Measurements from ENCODE around the gene COQ2. TPM values are rescaled to one million over a fixed set of nuclear protein-coding genes. Genes with fewer than 3 reads are reported as not detected.

The COQ2 gene
- polyA plus RNA-seq, 1 experiment: 18.9 TPM

- POLR2A ChIA-PET: no interaction called here
- Histone ChIP-seq H3K9me3 (ENCODE audit: control insufficient read depth, insufficient read depth, low read length) (no peaks in the 10 kb centered on the region), H3K4me3 (ENCODE audit: low read depth, low read length) (no peak overlapping the region), H3K27me3 (ENCODE audit: control insufficient read depth, insufficient read depth, low read length) (no peaks in the 10 kb centered on the region), H3K27ac (ENCODE audit: low read depth, low read length) (no peak overlapping the region)
- CTCF ChIA-PET: no interaction called here
- DNase-seq (ENCODE audit: low read depth, low spot score): no peak
- TF ChIP-seq, protein P1, sequence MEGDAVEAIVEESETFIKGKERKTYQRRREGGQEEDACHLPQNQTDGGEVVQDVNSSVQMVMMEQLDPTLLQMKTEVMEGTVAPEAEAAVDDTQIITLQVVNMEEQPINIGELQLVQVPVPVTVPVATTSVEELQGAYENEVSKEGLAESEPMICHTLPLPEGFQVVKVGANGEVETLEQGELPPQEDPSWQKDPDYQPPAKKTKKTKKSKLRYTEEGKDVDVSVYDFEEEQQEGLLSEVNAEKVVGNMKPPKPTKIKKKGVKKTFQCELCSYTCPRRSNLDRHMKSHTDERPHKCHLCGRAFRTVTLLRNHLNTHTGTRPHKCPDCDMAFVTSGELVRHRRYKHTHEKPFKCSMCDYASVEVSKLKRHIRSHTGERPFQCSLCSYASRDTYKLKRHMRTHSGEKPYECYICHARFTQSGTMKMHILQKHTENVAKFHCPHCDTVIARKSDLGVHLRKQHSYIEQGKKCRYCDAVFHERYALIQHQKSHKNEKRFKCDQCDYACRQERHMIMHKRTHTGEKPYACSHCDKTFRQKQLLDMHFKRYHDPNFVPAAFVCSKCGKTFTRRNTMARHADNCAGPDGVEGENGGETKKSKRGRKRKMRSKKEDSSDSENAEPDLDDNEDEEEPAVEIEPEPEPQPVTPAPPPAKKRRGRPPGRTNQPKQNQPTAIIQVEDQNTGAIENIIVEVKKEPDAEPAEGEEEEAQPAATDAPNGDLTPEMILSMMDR (IDR thresholded peaks at IDR 0.05; ENCODE audit: low read depth, low read length): no peak
Measured at GRCh38 chr4:83219344-83220331, 65.0 kb downstream of the COQ2 start.

GRCh38 chr4:83217721-83218522 is 66.7 kb downstream of the COQ2 start:
- H3K9me3 ChIP-seq (ENCODE audit: control insufficient read depth, insufficient read depth, low read length): no peaks in the 10 kb centered on the region
- DNase-seq (ENCODE audit: low read depth, low spot score): no peak
- TF ChIP-seq, protein P1 (IDR thresholded peaks at IDR 0.05; ENCODE audit: low read depth, low read length): no peak
- ChIA-PET POLR2A (no interaction called here), CTCF (no interaction called here)
- no peaks in the 10 kb centered on the region for H3K27me3 ChIP-seq (ENCODE audit: control insufficient read depth, insufficient read depth, low read length)
- no peak overlapping the region for H3K27ac ChIP-seq (ENCODE audit: low read depth, low read length)
- H3K4me3 ChIP-seq (ENCODE audit: low read depth, low read length): no peak overlapping the region

GRCh38 chr4:83216959-83217683 is 67.5 kb downstream of the COQ2 start:
- TF ChIP-seq, protein P1 (IDR thresholded peaks at IDR 0.05; ENCODE audit: low read depth, low read length): no peak
- no peak for DNase-seq (ENCODE audit: low read depth, low spot score)
- no peak overlapping the region for H3K4me3 ChIP-seq (ENCODE audit: low read depth, low read length)
- no peak overlapping the region for H3K27ac ChIP-seq (ENCODE audit: low read depth, low read length)
- no peaks in the 10 kb centered on the region for H3K27me3 ChIP-seq (ENCODE audit: control insufficient read depth, insufficient read depth, low read length)
- no peaks in the 10 kb centered on the region for H3K9me3 ChIP-seq (ENCODE audit: control insufficient read depth, insufficient read depth, low read length)
- POLR2A ChIA-PET: no interaction called here
- CTCF ChIA-PET: interaction anchor here (1.1 kb wide), 1 partner anchor 43 kb away, joined by 3 read pairs; no protein-coding TSS in a partner anchor

DNA sequence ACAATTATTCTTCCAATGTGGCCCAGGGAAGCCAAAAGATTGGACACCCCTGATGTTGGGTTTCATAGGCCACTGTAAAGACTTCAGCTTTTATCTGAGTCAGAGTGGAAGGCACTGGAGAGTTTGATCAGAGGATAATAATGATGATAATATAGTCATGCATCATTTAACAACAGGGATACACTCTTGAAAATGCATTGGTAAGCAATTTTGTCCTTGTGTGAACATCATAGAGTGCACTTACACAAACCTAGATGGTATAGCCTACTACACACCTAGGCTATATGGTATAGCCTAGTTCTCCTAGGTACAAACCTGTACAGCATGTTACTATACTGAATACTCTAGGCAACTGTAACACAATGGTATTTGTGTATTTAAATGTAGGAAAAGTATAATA is 70.5 kb downstream of the COQ2 start:
- ChIA-PET POLR2A (no interaction called here), CTCF (no interaction called here)
- DNase-seq (ENCODE audit: low read depth, low spot score): no peak
- Histone ChIP-seq H3K4me3 (ENCODE audit: low read depth, low read length) (no peak overlapping the region), H3K9me3 (ENCODE audit: control insufficient read depth, insufficient read depth, low read length) (no peaks in the 10 kb centered on the region), H3K27me3 (ENCODE audit: control insufficient read depth, insufficient read depth, low read length) (no peaks in the 10 kb centered on the region), H3K27ac (ENCODE audit: low read depth, low read length) (no peak overlapping the region)
- TF ChIP-seq, protein P1 (IDR thresholded peaks at IDR 0.05; ENCODE audit: low read depth, low read length): no peak

Small RNA genes within 50 kb of the gene (small RNA-seq; reads per million reads assigned to genes)
- gene AC114781.3 (ENCODE audit: insufficient read length, low read depth): not detected

Other genes with a start within 250 kb of the COQ2 start
- 59.0 and 78.4 TPM in 2 replicates for gene COPS4, start 249.6 kb downstream of the COQ2 start, polyA plus RNA-seq (2011; rRNA removed)
- gene PLAC8, start 170.1 kb downstream of the COQ2 start, polyA plus RNA-seq (2011; rRNA removed): 0.11 and 0.33 TPM in 2 replicates
- gene HPSE, start 50.0 kb upstream of the COQ2 start, polyA plus RNA-seq (2011; rRNA removed): 0.32 and 0.37 TPM in 2 replicates
- 12.2 and 15.4 TPM in 2 replicates for gene HELQ, start 171.0 kb upstream of the COQ2 start, polyA plus RNA-seq (2011; rRNA removed)
- 31.1 and 40.1 TPM in 2 replicates for gene MRPS18C, start 171.3 kb upstream of the COQ2 start, polyA plus RNA-seq (2011; rRNA removed)
- 19.4 and 30.1 TPM in 2 replicates for gene ABRAXAS1, start 200.3 kb upstream of the COQ2 start, polyA plus RNA-seq (2011; rRNA removed)